Esophagus muscularis mucosa (tissue), 4 donors: ENCODE results near the gene YDJC. TPM values are rescaled to one million over a fixed set of nuclear protein-coding genes. Genes with fewer than 3 reads are reported as not detected.
A peak's percentile ranks its signal among the peaks of the same experiment; 100 is the strongest.
"Not testable (repeated sequence)": the region's sequence is repeated elsewhere in the genome, so short reads cannot be mapped to it uniquely, and the experiment has no call there.

Experiments
- DNase-seq: peaks from one replicate; pipeline ENCODE4 v3.0.0-alpha.2; 2017; ENCODE audit errors: extremely low spot score
- H3K27ac ChIP-seq, 4 donors: fragments of 200-600 bp; sonication (generic); replicated peaks in 1 of 4; 1 replicate in 3 of 4; 2 replicates in 1 of 4; pipeline ENCODE4 v1.5.1; 2016 to 2019; ENCODE audit warnings: mild to moderate bottlenecking in 1 of 4
- H3K27me3 ChIP-seq, 4 donors: fragments of 200-600 bp; sonication (generic); one replicate each; pipeline versions ENCODE4 v1.5.1 to v1.6.0; 2016 to 2019
- H3K36me3 ChIP-seq, 4 donors: fragments of 200-600 bp; sonication (generic); one replicate each; pipeline ENCODE4 v1.5.1; 2016 to 2019
- H3K4me1 ChIP-seq, 4 donors: fragments of 200-600 bp; sonication (generic); one replicate each; pipeline ENCODE4 v1.5.1; 2016 to 2019
- H3K4me3 ChIP-seq, 4 donors: fragments of 200-600 bp; sonication (generic); 1 replicate in 2 of 4; 2 replicates in 2 of 4; pipeline ENCODE4 v1.5.1; 2016 to 2019; ENCODE audit warnings: mild to moderate bottlenecking in 4 of 4, moderate library complexity in 1 of 4
- H3K9me3 ChIP-seq, 4 donors: fragments of 200-600 bp; sonication (generic); 1 replicate in 3 of 4; 2 replicates in 1 of 4; pipeline ENCODE4 v1.5.1; 2016 to 2019
- EP300 ChIP-seq: sonication (generic); formaldehyde crosslinking; IDR thresholded peaks from one replicate; pipeline ENCODE4 v1.6.1; 2017; ENCODE audit warnings: antibody characterized with exemption
- POLR2A ChIP-seq: fragments of 450-650 bp; IDR thresholded peaks from one replicate; pipeline ENCODE4 v1.6.1; 2017; ENCODE audit warnings: antibody characterized with exemption, moderate library complexity, mild to moderate bottlenecking, low read depth
- POLR2AphosphoS5 ChIP-seq, 2 donors: sonication (generic); formaldehyde crosslinking; IDR thresholded peaks; one replicate each; pipeline ENCODE4 v1.6.1; 2017; ENCODE audit warnings: antibody characterized with exemption in 2 of 2
- WGBS: methylation state at CpG from one replicate; pipeline ENCODE4 v1.1.5; 2018; 5-methylcytosine and 5-hydroxymethylcytosine counted together
- intact Hi-C: fragments of 100-400 bp; cut with DNase I; formaldehyde crosslinking; loops from one replicate; pipeline ENCODE4 v1.15.1; 2023
- total RNA-seq, 4 donors: library from RNA; depleted of rRNA; stranded (reverse); fragments of >200 nt; gene quantifications; one replicate each; pipeline versions ENCODE4 v1.1.0 to v1.2.1, GENCODE V29; 2016
- TF ChIP-seq, protein P1 (sequence below), 3 experiments: fragments of 200-600 bp in 2 of 3; fragments of 450-650 bp in 1 of 3; sonication (generic) in 2 of 3; IDR thresholded peaks; one replicate each; pipeline ENCODE4 v1.5.1; 2017 to 2019; ENCODE audit warnings: antibody characterized with exemption in 3 of 3, mild to moderate bottlenecking in 2 of 3, moderate library complexity in 1 of 3

The YDJC gene, protein sequence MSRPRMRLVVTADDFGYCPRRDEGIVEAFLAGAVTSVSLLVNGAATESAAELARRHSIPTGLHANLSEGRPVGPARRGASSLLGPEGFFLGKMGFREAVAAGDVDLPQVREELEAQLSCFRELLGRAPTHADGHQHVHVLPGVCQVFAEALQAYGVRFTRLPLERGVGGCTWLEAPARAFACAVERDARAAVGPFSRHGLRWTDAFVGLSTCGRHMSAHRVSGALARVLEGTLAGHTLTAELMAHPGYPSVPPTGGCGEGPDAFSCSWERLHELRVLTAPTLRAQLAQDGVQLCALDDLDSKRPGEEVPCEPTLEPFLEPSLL
- 10 to 100 TPM; 13.7 to 33.7 (median 26.2) TPM for total RNA-seq

DNA sequence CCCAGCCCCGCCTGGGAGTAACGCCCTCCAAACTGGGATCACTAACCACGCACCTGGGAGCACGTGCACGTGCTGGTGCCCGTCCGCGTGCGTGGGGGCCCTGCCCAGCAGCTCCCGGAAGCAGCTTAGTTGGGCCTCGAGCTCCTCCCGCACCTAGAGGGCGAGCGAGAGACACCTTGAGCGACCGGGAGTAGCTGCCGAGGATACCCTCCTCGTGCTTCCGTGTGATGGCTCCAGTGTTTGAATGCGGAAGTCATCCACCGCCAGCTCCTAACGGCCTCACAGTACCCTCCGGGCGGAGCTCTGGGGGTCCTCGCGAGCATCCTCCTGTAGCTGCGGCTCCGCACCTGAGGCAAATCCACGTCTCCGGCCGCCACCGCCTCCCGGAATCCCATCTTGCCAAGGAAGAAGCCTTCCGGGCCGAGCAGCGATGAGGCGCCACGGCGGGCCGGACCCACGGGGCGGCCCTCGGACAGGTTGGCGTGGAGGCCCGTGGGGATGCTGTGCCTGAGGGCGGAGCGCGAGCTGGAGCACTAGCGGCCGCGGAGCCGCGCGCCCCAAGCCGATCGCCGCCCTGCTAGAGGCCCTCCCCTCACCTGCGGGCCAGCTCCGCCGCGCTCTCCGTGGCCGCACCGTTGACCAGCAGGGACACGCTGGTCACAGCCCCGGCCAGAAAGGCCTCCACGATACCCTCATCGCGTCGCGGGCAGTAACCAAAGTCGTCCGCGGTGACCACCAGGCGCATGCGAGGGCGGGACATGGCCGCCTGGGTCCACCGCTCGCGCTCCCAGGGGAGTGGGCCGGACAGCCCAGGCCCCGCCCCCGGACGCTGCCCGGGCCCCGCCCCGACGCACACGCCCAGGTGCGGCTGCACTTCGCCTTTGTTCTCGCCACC, at the start of gene YDJC:
Gene YDJC (minus strand): TSS at position 768 of the 895 bp plus-strand sequence. CDS start 8 bp downstream, at position 760.
- no peak for TF ChIP-seq POLR2A
- peak; percentile 75 to 81 for TF ChIP-seq POLR2AphosphoS5 (IDR thresholded peaks at IDR 0.05)
- TF ChIP-seq, protein P1, sequence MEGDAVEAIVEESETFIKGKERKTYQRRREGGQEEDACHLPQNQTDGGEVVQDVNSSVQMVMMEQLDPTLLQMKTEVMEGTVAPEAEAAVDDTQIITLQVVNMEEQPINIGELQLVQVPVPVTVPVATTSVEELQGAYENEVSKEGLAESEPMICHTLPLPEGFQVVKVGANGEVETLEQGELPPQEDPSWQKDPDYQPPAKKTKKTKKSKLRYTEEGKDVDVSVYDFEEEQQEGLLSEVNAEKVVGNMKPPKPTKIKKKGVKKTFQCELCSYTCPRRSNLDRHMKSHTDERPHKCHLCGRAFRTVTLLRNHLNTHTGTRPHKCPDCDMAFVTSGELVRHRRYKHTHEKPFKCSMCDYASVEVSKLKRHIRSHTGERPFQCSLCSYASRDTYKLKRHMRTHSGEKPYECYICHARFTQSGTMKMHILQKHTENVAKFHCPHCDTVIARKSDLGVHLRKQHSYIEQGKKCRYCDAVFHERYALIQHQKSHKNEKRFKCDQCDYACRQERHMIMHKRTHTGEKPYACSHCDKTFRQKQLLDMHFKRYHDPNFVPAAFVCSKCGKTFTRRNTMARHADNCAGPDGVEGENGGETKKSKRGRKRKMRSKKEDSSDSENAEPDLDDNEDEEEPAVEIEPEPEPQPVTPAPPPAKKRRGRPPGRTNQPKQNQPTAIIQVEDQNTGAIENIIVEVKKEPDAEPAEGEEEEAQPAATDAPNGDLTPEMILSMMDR (IDR thresholded peaks at IDR 0.05) = peak; percentile 14 to 33 (median 17)
- peak; percentile 98 for DNase-seq
- 5% methylated on average over 17 of the region's 93 CpGs for WGBS
- Histone ChIP-seq H3K27me3 (no peaks in the 10 kb centered on the region), H3K27ac (peak within 1 kb of the TSS; percentile 65 to 85 (median 78)), H3K9me3 (no peaks in the 10 kb centered on the region), H3K4me3 (peak within 1 kb of the TSS; percentile 77 to 99 (median 92)), H3K4me1 (peaks cover 18 to 34% (median 25%) of the 10 kb centered on the region in 4 donors), H3K36me3 (peaks cover 0 to 8% (median 5%) of the 10 kb centered on the region in 4 donors)
- intact Hi-C loops = no loop called here

DNA sequence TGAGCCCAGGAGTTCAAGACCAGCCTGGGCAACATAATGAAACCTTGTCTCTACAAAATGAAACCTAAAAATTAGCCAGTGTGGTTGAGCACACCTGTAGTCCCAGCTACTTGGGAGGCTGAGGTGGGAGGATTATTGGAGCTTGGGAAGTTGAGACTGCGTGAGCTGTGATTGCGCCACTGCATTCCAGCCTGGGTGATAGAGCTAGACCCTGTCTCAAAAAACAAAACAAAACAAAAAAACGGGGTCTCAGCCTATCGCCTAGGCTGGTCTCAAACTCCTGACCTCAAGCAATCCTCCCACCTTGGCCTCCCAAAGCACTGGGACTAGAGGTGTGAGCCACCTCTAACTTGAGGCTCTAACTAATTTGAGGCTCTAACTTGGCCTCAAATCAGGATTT, 49.6 kb upstream of the YDJC start:
- intact Hi-C loops = no loop called here
- H3K4me3 ChIP-seq = no peak overlapping the region
- H3K27me3 ChIP-seq = no peaks in the 10 kb centered on the region
- 97% methylated on average over 4 of the region's 4 CpGs for WGBS
- H3K9me3 ChIP-seq = no peaks in the 10 kb centered on the region
- H3K36me3 ChIP-seq = peaks cover 40 to 82% (median 61%) of the 10 kb centered on the region in 4 donors
- H3K27ac ChIP-seq = no peak overlapping the region
- no peak for DNase-seq
- TF ChIP-seq EP300 (no peak), POLR2AphosphoS5 (IDR thresholded peaks at IDR 0.05) (no peak), POLR2A (no peak)
- TF ChIP-seq, protein P1 (IDR thresholded peaks at IDR 0.05) = no peak
- H3K4me1 ChIP-seq = no peaks in the 10 kb centered on the region

DNA sequence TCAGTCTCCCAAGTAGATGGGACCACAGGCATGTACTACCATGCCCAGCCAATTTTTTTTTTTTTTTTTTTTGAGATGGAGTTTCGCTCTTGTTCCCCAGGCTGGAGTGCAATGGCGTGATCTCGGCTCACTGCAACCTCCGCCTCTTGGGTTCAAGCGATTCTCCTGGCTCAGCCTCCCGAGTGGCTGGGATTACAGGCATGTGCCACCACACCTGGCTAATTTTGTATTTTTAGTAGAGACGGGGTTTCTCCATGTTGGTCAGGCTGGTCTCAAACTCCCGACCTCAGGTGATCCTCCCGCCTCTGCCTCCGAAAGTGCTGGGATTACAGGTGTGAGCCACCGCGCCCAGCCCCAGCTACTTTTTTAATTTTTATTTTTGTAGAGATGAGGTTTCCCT, 49.0 kb upstream of the YDJC start:
- DNase-seq, intact Hi-C loops, H3K27ac ChIP-seq, H3K4me3 ChIP-seq, H3K27me3 ChIP-seq, H3K4me1 ChIP-seq, H3K9me3 ChIP-seq: not testable (repeated sequence)
- peaks cover 40 to 83% (median 62%) of the 10 kb centered on the region in 4 donors for H3K36me3 ChIP-seq
- WGBS = 95% methylated on average over 12 of the region's 12 CpGs

DNA sequence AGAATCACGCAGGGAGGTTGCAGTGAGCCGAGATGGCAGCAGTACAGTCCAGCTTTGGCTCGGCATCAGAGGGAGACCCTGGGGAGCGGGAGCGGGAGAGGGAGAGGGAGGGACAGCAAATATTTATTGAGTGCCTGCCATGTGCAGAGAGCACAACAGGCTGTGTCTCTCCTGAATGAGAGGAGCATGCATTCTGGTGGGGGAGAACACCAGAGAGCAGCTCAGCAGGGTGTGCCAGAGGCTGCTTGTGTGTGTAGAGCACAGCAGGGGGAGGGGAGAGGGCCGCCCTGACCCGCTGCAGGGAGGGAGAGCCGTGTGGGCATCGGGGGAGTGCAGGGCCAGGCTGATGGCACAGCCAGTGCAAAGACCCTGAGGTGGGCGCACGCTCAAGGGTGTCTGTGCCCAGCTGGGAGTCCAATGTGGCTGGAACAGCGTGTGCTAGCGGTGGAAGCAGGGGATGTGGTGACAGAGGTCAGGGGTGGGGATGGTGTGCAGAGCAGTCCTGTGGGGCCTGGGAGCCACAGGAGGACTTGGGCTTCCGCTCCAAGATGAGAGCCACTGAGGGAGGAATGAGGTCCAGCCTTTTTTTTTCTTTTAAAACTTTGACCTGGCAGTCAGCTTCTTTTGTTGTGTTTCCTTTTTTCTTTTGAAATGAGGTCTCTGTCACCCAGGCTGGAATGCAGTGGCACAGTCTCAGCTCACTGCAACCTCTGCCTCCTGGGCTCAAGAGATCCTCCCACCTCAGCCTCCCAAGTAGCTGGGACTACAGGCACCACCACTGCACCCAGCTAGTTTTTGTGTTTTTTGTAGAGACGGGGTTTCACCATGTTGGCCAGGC, 48.0 kb upstream of the YDJC start:
- H3K36me3 ChIP-seq = peaks cover 34 to 83% (median 62%) of the 10 kb centered on the region in 4 donors
- no peak for DNase-seq
- no peak overlapping the region for H3K27ac ChIP-seq
- WGBS = 93% methylated on average over 15 of the region's 15 CpGs
- no peaks in the 10 kb centered on the region for H3K4me1 ChIP-seq
- no peak overlapping the region for H3K4me3 ChIP-seq
- no peaks in the 10 kb centered on the region for H3K27me3 ChIP-seq
- H3K9me3 ChIP-seq = no peaks in the 10 kb centered on the region
- TF ChIP-seq POLR2AphosphoS5 (IDR thresholded peaks at IDR 0.05) (no peak), POLR2A (no peak)
- TF ChIP-seq, protein P1 (IDR thresholded peaks at IDR 0.05) = no peak
- intact Hi-C loops = no loop called here
